OCI-LY1 (cell line): ENCODE results near the gene PRIM1.

ENCODE experiments used
- CTCF ChIP-seq: fragments of 200-600 bp; sonication (generic), shearing (Covaris generic); IDR thresholded peaks from 2 replicates; pipeline ENCODE4 v1.5.1; 2017; ENCODE audit warnings: mild to moderate bottlenecking, antibody characterized with exemption, low read length, moderate library complexity, mixed read lengths
- EZH2 ChIP-seq: fragments of 200-600 bp; sonication (generic), shearing (Covaris generic); IDR thresholded peaks from 2 replicates; pipeline ENCODE4 v1.8.0; 2017; ENCODE audit warnings: borderline replicate concordance, mixed run types, mild to moderate bottlenecking, antibody characterized with exemption, low read length, moderate library complexity, mixed read lengths

- no peak for TF ChIP-seq EZH2
- TF ChIP-seq CTCF, result no peak
Observed at GRCh38 chr12:56800221-56800620, 48.1 kb upstream of the PRIM1 start.
